H7 (cell line): ENCODE data around the gene BNC1. TPM values are rescaled to one million over a fixed set of nuclear protein-coding genes. Genes with fewer than 3 reads are reported as not detected.

Experiments used
- DNase-seq: peaks from one replicate; pipeline ENCODE4 v3.0.0; 2012
- H3K27me3 ChIP-seq: 2 replicates; pipeline ENCODE4 v1.6.0; 2011; ENCODE audit warnings: mild to moderate bottlenecking, low read length; ENCODE audit not compliant: control insufficient read depth, insufficient read depth
- H3K36me3 ChIP-seq: replicated peaks from 2 replicates; pipeline ENCODE4 v1.5.1; 2011; ENCODE audit warnings: low read length; ENCODE audit not compliant: control insufficient read depth, insufficient read depth
- H3K4me3 ChIP-seq: 2 replicates; pipeline ENCODE4 v1.5.1; 2011; ENCODE audit warnings: low read depth, mild to moderate bottlenecking, control low read depth, low read length, moderate library complexity; ENCODE audit not compliant: insufficient read depth
- total RNA-seq: library from RNA; depleted of rRNA; stranded (reverse); fragments of >200 nt; shearing (Covaris generic); gene quantifications from 2 replicates; pipeline ENCODE4 v1.2.3, GENCODE V29; 2014

The BNC1 gene
- total RNA-seq, 1 experiment from 2014 or later: 0.03 TPM

- no peak overlapping the region for H3K4me3 ChIP-seq
- DNase-seq: peak; percentile 49
- H3K27me3 ChIP-seq: no peaks in the 10 kb centered on the region
- no peaks in the 10 kb centered on the region for H3K36me3 ChIP-seq
These were observed 21.3 kb upstream of the BNC1 start for GRCh38 chr15:83305704-83306291.

- Histone ChIP-seq H3K27me3 (no peaks in the 10 kb centered on the region), H3K4me3 (no peak overlapping the region), H3K36me3 (no peaks in the 10 kb centered on the region)
- no peak for DNase-seq
These were observed 20.6 kb upstream of the BNC1 start for GRCh38 chr15:83304861-83305703.

- H3K36me3 ChIP-seq: no peaks in the 10 kb centered on the region
- no peak overlapping the region for H3K4me3 ChIP-seq
- H3K27me3 ChIP-seq: no peaks in the 10 kb centered on the region
- DNase-seq: no peak
These were observed 19.1 kb upstream of the BNC1 start for GRCh38 chr15:83303535-83303934.

DNA sequence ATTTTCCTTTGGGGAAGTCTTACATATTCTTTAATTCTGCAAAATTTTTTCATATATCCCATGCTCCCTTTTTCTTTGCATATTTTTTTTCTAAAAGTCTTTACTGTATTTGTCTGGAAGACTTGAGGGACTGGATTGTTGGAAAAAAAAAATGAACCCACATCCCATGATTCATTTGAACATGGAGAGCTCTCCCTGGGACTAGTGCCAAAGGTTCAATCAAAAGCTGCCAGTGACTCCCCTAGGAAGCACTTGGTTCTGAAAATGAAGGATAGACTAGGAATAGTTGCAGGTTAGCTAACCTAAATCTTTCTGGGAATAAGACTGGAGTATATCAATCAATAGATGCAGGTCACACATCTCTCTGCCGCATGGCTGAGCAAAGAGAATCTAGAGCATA is 16.4 kb upstream of the BNC1 start:
- DNase-seq: no peak
- Histone ChIP-seq H3K27me3 (no peaks in the 10 kb centered on the region), H3K36me3 (no peaks in the 10 kb centered on the region), H3K4me3 (no peak overlapping the region)

DNA sequence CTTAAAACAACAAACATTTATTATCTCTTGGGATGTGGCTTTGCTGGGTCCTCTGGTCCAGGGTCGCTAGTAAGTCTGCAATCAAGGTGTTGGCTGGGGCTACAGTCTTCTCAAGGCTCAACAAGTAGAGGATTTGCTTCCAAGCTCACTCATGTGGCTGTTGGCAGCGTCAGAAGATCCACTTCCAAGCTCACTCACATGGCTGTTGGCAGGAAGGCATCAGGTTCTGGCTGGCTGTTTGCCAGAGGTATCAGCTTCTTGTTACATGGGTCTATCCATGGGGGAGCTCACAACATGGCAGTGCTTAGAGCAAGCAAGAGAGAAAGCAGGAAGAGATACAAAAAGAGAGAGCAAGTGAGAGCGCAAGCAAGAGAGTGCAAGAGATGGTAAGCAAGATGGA is 15.0 kb upstream of the BNC1 start:
- no peaks in the 10 kb centered on the region; the same call in 1 of the 2 replicates for H3K27me3 ChIP-seq
- no peak for DNase-seq
- H3K4me3 ChIP-seq: no peak overlapping the region
- H3K36me3 ChIP-seq: no peaks in the 10 kb centered on the region

DNA sequence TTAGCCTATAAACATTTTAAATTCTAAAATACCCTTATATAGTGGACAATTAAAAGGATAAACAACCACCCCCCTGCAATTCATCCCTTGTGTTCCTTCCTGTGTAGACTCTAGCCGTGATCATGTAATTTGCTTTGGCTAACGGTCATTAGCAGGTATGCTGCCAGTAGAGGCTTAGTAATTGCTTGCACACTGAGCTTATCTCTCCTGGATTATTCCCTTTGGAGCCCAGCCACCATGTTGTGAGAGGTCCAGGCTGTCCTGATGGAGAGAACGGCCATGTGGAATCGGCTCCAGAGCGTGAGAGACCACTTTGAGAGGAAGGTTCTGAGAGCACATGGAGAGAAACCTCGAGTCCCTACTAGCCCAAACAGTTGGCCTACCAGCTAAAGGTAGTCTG is 11.0 kb upstream of the BNC1 start:
- no peak for DNase-seq
- Histone ChIP-seq H3K4me3 (no peak overlapping the region), H3K36me3 (no peaks in the 10 kb centered on the region), H3K27me3 (no peaks in the 10 kb centered on the region; the same call in 1 of the 2 replicates)

DNA sequence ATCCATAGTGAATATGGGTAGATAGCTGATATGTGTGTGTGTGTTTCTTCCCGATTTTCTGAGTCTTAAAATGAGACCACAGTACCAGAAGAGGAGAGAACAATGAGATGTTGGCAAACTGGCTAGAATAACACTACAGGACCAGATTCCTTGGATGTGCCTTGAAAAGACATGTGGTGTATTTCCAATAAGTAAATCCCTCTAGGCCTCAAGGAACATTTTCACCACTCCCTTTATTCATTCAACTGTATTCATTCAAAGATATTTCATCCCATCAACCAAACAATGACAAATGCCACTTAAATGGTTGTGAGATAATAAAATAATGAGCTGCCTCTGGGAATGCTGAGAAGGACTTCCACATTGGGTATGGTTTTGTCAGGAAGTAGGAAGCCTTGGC is 8.7 kb upstream of the BNC1 start:
- Histone ChIP-seq H3K4me3 (no peak overlapping the region), H3K36me3 (no peaks in the 10 kb centered on the region), H3K27me3 (no peaks in the 10 kb centered on the region; the same call in 1 of the 2 replicates)
- DNase-seq: no peak

DNA sequence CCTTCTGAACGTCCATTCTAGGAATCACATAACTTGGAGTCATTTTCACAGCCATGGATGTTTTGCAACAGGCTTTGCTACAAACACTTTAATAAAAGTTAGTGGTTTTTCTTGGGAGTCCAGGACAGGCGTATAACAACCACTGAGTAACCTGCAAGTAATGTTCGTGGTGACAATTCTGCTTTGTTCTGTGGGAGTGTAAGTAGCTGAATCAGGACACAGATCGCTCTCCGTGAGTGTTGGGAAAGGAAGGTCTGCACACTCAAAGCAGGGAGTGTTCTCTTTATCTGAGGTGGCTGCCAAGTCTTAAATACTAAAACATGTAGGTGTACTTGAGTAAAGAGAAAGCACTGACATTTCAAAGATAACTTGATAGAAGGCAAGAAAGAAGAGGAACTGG is 7.9 kb upstream of the BNC1 start:
- H3K4me3 ChIP-seq: no peak overlapping the region
- H3K36me3 ChIP-seq: no peaks in the 10 kb centered on the region
- no peaks in the 10 kb centered on the region; the same call in 1 of the 2 replicates for H3K27me3 ChIP-seq
- no peak for DNase-seq

DNA sequence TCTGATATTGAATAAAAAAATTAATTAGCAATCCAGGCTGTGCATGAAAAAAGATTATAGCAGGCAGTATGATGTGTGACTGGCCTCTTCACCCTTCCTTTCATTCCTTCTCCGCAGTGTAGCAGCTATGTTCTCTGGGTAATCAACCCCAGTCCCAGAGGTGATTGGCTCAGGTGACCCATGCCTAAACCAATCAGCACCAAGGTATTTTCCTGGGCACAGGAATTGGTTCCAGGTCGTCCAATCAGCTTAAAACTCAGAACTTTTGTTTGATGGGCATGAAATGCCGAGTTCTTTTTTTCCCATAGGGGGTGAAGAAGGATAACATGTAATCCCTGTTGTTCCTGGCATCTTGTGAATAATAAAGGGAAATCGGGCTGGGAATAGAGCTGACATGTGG is 5.8 kb upstream of the BNC1 start:
- no peak overlapping the region for H3K4me3 ChIP-seq
- peaks cover 12% of the 10 kb centered on the region for H3K27me3 ChIP-seq
- peak; percentile 35 for DNase-seq
- H3K36me3 ChIP-seq: no peaks in the 10 kb centered on the region

GRCh38 chr15:83289160-83289559 is 4.7 kb upstream of the BNC1 start:
- Histone ChIP-seq H3K4me3 (no peak overlapping the region), H3K27me3 (peaks cover 20% of the 10 kb centered on the region), H3K36me3 (no peaks in the 10 kb centered on the region)
- DNase-seq: no peak

DNA sequence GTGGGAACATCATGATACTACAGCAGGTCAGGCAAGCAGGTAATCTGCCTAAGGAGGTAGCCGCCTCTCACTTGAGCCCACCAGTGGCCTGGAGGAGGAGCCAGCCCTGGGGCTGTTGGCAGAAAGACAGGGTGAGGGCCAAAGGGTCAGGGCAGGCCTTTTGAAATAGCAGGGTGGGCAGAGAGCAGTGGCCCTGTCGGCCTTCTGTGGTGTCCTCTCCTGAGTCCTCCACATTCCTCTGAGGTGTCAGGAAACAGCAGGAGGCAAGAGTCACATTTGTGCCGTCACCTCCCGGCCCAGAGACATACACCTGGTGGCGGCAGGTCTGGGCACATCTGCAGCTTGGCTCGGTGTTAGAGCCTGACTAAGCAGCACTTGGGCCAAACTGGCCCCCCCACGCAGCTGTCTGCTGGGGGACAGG is 3.9 kb upstream of the BNC1 start:
- H3K27me3 ChIP-seq: peaks cover 28% of the 10 kb centered on the region
- peak; percentile 52 for DNase-seq
- no peaks in the 10 kb centered on the region for H3K36me3 ChIP-seq
- no peak overlapping the region for H3K4me3 ChIP-seq

- DNase-seq: no peak
- peaks cover 36% of the 10 kb centered on the region for H3K27me3 ChIP-seq
These were observed 3.1 kb upstream of the BNC1 start for GRCh38 chr15:83287541-83288027.

DNA sequence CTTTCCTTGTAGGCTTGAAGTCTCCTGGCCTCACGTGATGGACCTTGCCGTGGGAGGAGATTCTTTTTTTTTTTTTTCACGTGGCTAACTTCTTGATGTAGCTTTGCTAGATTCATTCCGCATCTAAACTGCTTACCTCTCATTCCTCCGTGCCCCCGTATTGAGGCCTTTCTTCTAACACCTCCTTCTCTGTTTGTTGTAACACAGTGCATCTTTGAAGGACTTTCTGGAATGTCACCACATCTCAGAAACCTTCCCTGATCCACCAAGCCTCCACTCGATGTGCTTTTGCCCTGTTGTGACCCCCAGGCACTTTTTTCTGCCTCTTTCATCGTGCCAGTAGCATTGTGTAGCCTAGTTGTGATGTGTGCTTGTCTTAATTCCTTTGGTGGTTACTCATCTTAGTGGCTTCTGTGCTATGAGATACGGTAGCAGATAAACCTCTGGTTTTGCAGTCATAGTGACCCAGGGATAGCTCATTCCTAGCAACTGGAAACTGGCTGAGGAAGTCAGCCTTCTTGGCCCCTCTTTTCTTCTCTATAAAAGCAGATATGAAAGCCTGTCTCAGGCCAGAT is 1.6 kb upstream of the BNC1 start:
- Histone ChIP-seq H3K4me3 (no peak overlapping the region), H3K27me3 (peaks cover 45% of the 10 kb centered on the region), H3K36me3 (no peaks in the 10 kb centered on the region)
- no peak for DNase-seq

More at GRCh38 chr15:83287541-83288027, 3.1 kb upstream of the BNC1 start:
- Histone ChIP-seq H3K36me3 (no peaks in the 10 kb centered on the region), H3K4me3 (no peak overlapping the region)

DNA sequence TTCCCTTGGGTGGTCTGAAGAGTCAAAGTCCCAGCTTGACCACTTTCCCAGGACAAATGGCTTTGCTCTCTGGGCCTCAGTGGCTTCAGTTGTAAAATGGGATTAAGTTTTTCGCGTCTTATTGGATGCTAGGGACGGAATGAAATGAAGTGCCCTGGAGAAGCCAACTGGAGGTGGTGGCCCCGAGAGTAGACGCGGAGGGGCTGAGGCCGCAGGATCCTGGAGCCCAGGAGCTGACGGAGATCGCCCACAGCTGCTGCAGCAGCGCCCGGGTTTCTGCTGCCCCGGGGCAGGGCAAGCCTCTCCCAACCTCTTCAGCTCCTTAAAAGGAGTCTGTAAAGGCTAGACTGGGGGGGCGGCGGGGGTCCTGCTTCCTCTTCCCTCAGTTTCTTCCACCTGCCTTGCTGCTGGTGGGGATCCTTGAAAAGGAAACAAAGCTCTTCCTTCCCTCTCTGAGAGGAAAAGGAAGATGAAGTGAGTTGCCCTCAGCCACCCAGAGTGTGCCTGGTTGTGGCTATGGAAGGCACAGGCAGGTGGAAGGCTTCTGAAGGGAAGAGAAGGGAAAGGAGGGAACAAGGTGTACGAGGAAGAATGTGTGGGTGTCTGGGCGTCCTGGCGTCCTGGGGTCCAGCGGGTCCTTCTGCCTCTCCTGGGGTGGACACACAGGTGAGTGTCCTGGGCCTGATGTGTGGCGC is 967 bp upstream of the BNC1 start:
- Histone ChIP-seq H3K36me3 (no peaks in the 10 kb centered on the region), H3K27me3 (peaks cover 45% of the 10 kb centered on the region), H3K4me3 (peak overlapping the region; percentile 43; the same call in 1 of the 2 replicates)
- DNase-seq: peak; percentile 72
